Thymus (tissue), 11 donors: Measurements from ENCODE around the gene INTU. TPM values are rescaled to one million over a fixed set of nuclear protein-coding genes. Genes with fewer than 3 reads are reported as not detected.
"Not testable (repeated sequence)": the region's sequence is repeated elsewhere in the genome, so short reads cannot be mapped to it uniquely, and the experiment has no call there.

ENCODE experiments used
- DNase-seq, 9 donors: peaks; one replicate each; pipeline ENCODE4 v3.0.0-alpha.2; 2013; ENCODE audit warnings: low spot score in 9 of 9, low read depth in 6 of 9, missing footprints in 1 of 9
- H3K27ac ChIP-seq, 2 donors: one replicate each; pipeline ENCODE4 v1.5.1; 2013; ENCODE audit warnings: control low read depth in 1 of 2, low read depth in 1 of 2, low read length in 1 of 2, mild to moderate bottlenecking in 1 of 2, moderate library complexity in 1 of 2
- H3K27me3 ChIP-seq, 2 donors: one replicate each; pipeline ENCODE4 v1.5.1; 2013; ENCODE audit warnings: low read length in 1 of 2; ENCODE audit not compliant: control insufficient read depth in 2 of 2, insufficient read depth in 1 of 2
- H3K36me3 ChIP-seq, 2 donors: one replicate each; pipeline ENCODE4 v1.5.1; 2013; ENCODE audit warnings: low read length in 1 of 2, mild to moderate bottlenecking in 1 of 2, moderate library complexity in 1 of 2; ENCODE audit not compliant: control insufficient read depth in 2 of 2, insufficient read depth in 2 of 2
- H3K4me1 ChIP-seq, 2 donors: one replicate each; pipeline ENCODE4 v1.5.1; 2013; ENCODE audit warnings: low read length in 2 of 2; ENCODE audit not compliant: control insufficient read depth in 2 of 2, insufficient read depth in 2 of 2
- H3K4me3 ChIP-seq, 2 donors: one replicate each; pipeline ENCODE4 v1.5.1; 2013; ENCODE audit warnings: low read length in 2 of 2, control low read depth in 1 of 2, mild to moderate bottlenecking in 1 of 2
- H3K9me3 ChIP-seq, 2 donors: one replicate each; pipeline ENCODE4 v1.5.1; 2013; ENCODE audit warnings: low read length in 1 of 2, mild to moderate bottlenecking in 1 of 2; ENCODE audit not compliant: control insufficient read depth in 2 of 2, insufficient read depth in 1 of 2
- WGBS: extraction: QIAGEN DNeasy Blood & Tissue Kit; methylation state at CpG from one replicate; pipeline ENCODE4 v1.1.7; 2013; 5-methylcytosine and 5-hydroxymethylcytosine counted together
- polyA plus RNA-seq: library from polyadenylated mRNA; stranded (reverse); fragments of 200-250 nt; gene quantifications from one replicate; pipeline ENCODE4 v1.2.3, GENCODE V29; 2013
- total RNA-seq: library from RNA; stranded (reverse); fragments of 120-200 nt; gene quantifications from one replicate; pipeline ENCODE4 v1.2.4, GENCODE V29; 2013
- donor health status: healthy.

INTU gene
- total and polyA plus RNA-seq, 2 donors: 2.4 TPM

DNA sequence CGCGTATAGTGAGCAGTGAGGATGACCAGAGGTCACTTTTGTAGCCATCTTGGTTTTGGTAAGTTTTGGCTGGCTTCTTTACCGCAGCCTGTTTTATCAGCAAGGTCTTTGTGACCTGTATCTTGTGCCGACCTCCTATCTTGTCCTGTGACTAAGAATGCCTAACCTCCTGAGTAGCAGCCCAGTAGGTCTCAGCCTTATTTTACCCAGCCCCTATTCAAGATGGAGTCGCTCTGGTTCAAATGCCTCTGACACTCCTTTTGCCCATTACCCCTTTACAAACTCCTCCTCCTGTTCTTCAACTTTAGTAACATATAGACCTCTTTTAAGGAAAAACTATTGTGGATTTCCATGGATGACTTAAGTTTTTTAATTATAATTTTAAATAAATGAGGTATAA lies 2.6 kb upstream of the INTU start:
- DNase-seq: no peak
- H3K4me3 ChIP-seq: no peak overlapping the region
- no peaks in the 10 kb centered on the region for H3K36me3 ChIP-seq
- H3K27me3 ChIP-seq: peaks cover 2 to 23% of the 10 kb centered on the region in 2 donors
- 99% methylated on average over 5 of the region's 5 CpGs for WGBS
- H3K27ac ChIP-seq: no peak overlapping the region
- H3K4me1 ChIP-seq: peaks cover 0 to 4% of the 10 kb centered on the region in 2 donors
- H3K9me3 ChIP-seq: no peaks in the 10 kb centered on the region

- WGBS: 60% methylated on average over 2 of the region's 2 CpGs
- no peaks in the 10 kb centered on the region for H3K9me3 ChIP-seq
- H3K27me3 ChIP-seq: peaks cover 2 to 15% of the 10 kb centered on the region in 2 donors
- DNase-seq: no peak
- H3K4me1 ChIP-seq: peaks cover 0 to 4% of the 10 kb centered on the region in 2 donors
- H3K27ac ChIP-seq: no peak overlapping the region
- H3K36me3 ChIP-seq: no peaks in the 10 kb centered on the region
- no peak overlapping the region for H3K4me3 ChIP-seq
Observed at GRCh38 chr4:127631420-127631819, 1.3 kb upstream of the INTU start.

DNA sequence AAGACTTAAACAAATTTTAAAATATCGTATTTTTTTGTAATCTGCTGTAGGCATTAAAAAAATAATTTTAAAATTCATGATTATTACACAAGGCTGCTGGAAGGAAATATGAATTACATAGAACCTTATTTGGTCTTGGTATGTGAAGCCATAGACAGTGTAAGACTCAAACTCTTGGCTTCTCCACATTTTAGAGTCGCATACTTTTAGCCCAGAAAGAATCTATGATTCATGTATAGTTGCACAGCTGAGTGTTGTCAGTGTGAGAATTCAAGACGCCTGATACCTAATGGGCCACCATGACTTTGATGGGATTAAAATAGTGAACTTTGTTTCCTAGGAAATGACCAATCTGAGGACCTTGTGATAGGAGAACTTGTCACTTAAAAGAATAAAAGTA lies 1.4 kb downstream of the INTU start:
- 97% methylated on average over 3 of the region's 3 CpGs for WGBS
- Histone ChIP-seq H3K27me3 (peaks cover 2 to 9% of the 10 kb centered on the region in 2 donors), H3K4me3 (no peak overlapping the region), H3K27ac (no peak overlapping the region), H3K4me1 (peaks cover 0 to 4% of the 10 kb centered on the region in 2 donors), H3K9me3 (no peaks in the 10 kb centered on the region), H3K36me3 (no peaks in the 10 kb centered on the region)
- DNase-seq: no peak

DNA sequence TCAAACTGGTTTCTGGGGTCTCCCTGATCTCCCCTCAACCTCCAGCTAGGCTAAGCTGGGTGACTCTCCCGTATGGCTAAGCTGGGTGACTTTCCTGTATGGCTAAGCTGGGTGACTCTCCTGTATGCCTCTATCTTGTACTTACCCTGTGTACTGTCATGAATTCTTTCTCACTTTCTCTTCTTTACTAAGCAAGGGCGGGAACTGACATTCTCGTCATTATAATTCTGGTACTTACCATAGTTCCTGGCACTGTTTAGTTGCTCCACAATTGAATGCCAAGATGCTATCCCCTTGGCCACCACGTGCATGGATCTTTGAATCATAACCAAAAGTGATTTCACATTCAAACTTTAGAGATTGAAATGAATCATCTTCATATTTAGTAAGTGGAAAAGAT lies 8.8 kb downstream of the INTU start:
- Histone ChIP-seq H3K27me3 (no peaks in the 10 kb centered on the region), H3K4me3 (no peak overlapping the region), H3K27ac (no peak overlapping the region), H3K36me3 (no peaks in the 10 kb centered on the region), H3K4me1 (no peaks in the 10 kb centered on the region), H3K9me3 (no peaks in the 10 kb centered on the region)
- 92% methylated on average over 4 of the region's 4 CpGs for WGBS
- no peak for DNase-seq

GRCh38 chr4:127642169-127642568 lies 9.4 kb downstream of the INTU start:
- Histone ChIP-seq H3K27ac (no peak overlapping the region), H3K27me3 (no peaks in the 10 kb centered on the region), H3K9me3 (no peaks in the 10 kb centered on the region), H3K36me3 (no peaks in the 10 kb centered on the region), H3K4me1 (no peaks in the 10 kb centered on the region), H3K4me3 (no peak overlapping the region)
- DNase-seq: no peak

GRCh38 chr4:127643791-127644190 lies 11.0 kb downstream of the INTU start:
- Histone ChIP-seq H3K27me3 (no peaks in the 10 kb centered on the region), H3K4me3 (no peak overlapping the region), H3K36me3 (no peaks in the 10 kb centered on the region), H3K9me3 (no peaks in the 10 kb centered on the region), H3K4me1 (no peaks in the 10 kb centered on the region), H3K27ac (no peak overlapping the region)
- 99% methylated on average over 4 of the region's 4 CpGs for WGBS
- no peak for DNase-seq

GRCh38 chr4:127648061-127648460 lies 15.3 kb downstream of the INTU start:
- no peak overlapping the region for H3K27ac ChIP-seq
- no peaks in the 10 kb centered on the region for H3K36me3 ChIP-seq
- 98% methylated on average over 3 of the region's 3 CpGs for WGBS
- H3K27me3 ChIP-seq: no peaks in the 10 kb centered on the region
- H3K4me3 ChIP-seq: no peak overlapping the region
- no peaks in the 10 kb centered on the region for H3K4me1 ChIP-seq
- H3K9me3 ChIP-seq: no peaks in the 10 kb centered on the region
- DNase-seq: no peak

- not testable (repeated sequence) for H3K9me3 ChIP-seq, DNase-seq, H3K4me1 ChIP-seq, H3K4me3 ChIP-seq, H3K27me3 ChIP-seq, H3K36me3 ChIP-seq, H3K27ac ChIP-seq
- WGBS: 99% methylated on average over 3 of the region's 17 CpGs
Observed at GRCh38 chr4:127655590-127655989, 22.8 kb downstream of the INTU start.

GRCh38 chr4:127656047-127656680 lies 23.4 kb downstream of the INTU start:
- WGBS: 92% methylated on average over 9 of the region's 9 CpGs

More at GRCh38 chr4:127656047-127656680, 23.4 kb downstream of the INTU start:
- no peak overlapping the region for H3K27ac ChIP-seq
- H3K4me3 ChIP-seq: no peak overlapping the region
- H3K36me3 ChIP-seq: no peaks in the 10 kb centered on the region
- H3K9me3 ChIP-seq: no peaks in the 10 kb centered on the region
- H3K27me3 ChIP-seq: no peaks in the 10 kb centered on the region
- no peaks in the 10 kb centered on the region for H3K4me1 ChIP-seq
- no peak for DNase-seq
